Measurements from ENCODE around the gene KCNQ1.

DNA sequence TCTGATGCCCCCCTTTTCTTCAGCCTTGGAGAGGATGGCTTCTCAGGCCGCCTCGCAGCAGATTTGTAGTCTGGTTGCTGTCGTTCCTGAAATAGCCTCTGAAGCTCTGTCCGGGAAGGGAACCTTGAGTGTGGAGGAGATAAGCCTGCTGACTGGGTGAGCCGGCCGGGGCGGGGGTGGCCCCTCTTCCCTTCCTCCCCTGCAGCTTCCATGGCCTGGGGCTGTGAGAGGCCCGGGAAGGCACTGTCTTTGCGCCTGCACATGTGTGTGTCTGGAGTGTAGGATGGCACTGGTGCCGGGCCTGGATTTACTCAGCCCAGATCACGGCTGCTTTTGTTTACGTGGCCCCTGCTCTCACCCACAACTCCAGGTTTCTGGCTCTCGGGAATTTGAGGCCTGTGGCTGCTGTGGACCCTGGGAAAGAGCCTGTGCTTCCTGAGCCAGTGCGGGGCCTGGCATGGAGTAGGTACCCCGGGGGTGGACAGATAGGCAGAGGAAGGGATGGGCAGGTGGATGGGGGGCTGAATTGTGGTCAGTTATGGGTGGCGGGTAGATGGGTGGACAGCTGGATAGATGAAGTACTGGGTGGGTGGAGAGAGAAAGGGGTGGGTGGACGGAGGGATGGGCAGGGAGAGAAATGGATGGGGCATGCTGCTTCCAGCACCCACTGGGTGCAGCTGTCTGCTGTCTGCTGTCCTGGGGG lies 16.6 kb downstream of the KCNQ1 start:
- TF ChIP-seq, protein P1, sequence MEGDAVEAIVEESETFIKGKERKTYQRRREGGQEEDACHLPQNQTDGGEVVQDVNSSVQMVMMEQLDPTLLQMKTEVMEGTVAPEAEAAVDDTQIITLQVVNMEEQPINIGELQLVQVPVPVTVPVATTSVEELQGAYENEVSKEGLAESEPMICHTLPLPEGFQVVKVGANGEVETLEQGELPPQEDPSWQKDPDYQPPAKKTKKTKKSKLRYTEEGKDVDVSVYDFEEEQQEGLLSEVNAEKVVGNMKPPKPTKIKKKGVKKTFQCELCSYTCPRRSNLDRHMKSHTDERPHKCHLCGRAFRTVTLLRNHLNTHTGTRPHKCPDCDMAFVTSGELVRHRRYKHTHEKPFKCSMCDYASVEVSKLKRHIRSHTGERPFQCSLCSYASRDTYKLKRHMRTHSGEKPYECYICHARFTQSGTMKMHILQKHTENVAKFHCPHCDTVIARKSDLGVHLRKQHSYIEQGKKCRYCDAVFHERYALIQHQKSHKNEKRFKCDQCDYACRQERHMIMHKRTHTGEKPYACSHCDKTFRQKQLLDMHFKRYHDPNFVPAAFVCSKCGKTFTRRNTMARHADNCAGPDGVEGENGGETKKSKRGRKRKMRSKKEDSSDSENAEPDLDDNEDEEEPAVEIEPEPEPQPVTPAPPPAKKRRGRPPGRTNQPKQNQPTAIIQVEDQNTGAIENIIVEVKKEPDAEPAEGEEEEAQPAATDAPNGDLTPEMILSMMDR (conservative IDR thresholded peaks at IDR 0.05; ENCODE audit: low read depth in 2 of 2) = no peak
- TF ChIP-seq ZNF331 (CRISPR knock-in tag; IDR thresholded peaks at IDR 0.05; ENCODE audit: low read depth) (no peak), EZH2phosphoT487 (IDR thresholded peaks at IDR 0.05; ENCODE audit: unreplicated experiment) (no peak), POLR2AphosphoS5 (IDR thresholded peaks at IDR 0.05; ENCODE audit: low read depth) (no peak), EZH2 (IDR thresholded peaks at IDR 0.05; ENCODE audit: low read depth, unreplicated experiment) (no peak), CREB1 (CRISPR knock-in tag; IDR thresholded peaks at IDR 0.05; ENCODE audit: low read depth) (no peak), NANOG (IDR thresholded peaks at IDR 0.05; ENCODE audit: borderline replicate concordance) (no peak), JUNB (IDR thresholded peaks at IDR 0.05; ENCODE audit: unreplicated experiment) (no peak), STAT1 (IDR thresholded peaks at IDR 0.05; ENCODE audit: unreplicated experiment) (no peak), ZNF114 (CRISPR knock-in tag; IDR thresholded peaks at IDR 0.05) (no peak)
- TF ChIP-seq, protein P2, sequence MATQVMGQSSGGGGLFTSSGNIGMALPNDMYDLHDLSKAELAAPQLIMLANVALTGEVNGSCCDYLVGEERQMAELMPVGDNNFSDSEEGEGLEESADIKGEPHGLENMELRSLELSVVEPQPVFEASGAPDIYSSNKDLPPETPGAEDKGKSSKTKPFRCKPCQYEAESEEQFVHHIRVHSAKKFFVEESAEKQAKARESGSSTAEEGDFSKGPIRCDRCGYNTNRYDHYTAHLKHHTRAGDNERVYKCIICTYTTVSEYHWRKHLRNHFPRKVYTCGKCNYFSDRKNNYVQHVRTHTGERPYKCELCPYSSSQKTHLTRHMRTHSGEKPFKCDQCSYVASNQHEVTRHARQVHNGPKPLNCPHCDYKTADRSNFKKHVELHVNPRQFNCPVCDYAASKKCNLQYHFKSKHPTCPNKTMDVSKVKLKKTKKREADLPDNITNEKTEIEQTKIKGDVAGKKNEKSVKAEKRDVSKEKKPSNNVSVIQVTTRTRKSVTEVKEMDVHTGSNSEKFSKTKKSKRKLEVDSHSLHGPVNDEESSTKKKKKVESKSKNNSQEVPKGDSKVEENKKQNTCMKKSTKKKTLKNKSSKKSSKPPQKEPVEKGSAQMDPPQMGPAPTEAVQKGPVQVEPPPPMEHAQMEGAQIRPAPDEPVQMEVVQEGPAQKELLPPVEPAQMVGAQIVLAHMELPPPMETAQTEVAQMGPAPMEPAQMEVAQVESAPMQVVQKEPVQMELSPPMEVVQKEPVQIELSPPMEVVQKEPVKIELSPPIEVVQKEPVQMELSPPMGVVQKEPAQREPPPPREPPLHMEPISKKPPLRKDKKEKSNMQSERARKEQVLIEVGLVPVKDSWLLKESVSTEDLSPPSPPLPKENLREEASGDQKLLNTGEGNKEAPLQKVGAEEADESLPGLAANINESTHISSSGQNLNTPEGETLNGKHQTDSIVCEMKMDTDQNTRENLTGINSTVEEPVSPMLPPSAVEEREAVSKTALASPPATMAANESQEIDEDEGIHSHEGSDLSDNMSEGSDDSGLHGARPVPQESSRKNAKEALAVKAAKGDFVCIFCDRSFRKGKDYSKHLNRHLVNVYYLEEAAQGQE (IDR thresholded peaks at IDR 0.05; ENCODE audit: unreplicated experiment) = no peak
- TF ChIP-seq, protein P3, sequence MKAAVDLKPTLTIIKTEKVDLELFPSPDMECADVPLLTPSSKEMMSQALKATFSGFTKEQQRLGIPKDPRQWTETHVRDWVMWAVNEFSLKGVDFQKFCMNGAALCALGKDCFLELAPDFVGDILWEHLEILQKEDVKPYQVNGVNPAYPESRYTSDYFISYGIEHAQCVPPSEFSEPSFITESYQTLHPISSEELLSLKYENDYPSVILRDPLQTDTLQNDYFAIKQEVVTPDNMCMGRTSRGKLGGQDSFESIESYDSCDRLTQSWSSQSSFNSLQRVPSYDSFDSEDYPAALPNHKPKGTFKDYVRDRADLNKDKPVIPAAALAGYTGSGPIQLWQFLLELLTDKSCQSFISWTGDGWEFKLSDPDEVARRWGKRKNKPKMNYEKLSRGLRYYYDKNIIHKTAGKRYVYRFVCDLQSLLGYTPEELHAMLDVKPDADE (IDR thresholded peaks at IDR 0.05) = no peak
- TF ChIP-seq, protein P4, sequence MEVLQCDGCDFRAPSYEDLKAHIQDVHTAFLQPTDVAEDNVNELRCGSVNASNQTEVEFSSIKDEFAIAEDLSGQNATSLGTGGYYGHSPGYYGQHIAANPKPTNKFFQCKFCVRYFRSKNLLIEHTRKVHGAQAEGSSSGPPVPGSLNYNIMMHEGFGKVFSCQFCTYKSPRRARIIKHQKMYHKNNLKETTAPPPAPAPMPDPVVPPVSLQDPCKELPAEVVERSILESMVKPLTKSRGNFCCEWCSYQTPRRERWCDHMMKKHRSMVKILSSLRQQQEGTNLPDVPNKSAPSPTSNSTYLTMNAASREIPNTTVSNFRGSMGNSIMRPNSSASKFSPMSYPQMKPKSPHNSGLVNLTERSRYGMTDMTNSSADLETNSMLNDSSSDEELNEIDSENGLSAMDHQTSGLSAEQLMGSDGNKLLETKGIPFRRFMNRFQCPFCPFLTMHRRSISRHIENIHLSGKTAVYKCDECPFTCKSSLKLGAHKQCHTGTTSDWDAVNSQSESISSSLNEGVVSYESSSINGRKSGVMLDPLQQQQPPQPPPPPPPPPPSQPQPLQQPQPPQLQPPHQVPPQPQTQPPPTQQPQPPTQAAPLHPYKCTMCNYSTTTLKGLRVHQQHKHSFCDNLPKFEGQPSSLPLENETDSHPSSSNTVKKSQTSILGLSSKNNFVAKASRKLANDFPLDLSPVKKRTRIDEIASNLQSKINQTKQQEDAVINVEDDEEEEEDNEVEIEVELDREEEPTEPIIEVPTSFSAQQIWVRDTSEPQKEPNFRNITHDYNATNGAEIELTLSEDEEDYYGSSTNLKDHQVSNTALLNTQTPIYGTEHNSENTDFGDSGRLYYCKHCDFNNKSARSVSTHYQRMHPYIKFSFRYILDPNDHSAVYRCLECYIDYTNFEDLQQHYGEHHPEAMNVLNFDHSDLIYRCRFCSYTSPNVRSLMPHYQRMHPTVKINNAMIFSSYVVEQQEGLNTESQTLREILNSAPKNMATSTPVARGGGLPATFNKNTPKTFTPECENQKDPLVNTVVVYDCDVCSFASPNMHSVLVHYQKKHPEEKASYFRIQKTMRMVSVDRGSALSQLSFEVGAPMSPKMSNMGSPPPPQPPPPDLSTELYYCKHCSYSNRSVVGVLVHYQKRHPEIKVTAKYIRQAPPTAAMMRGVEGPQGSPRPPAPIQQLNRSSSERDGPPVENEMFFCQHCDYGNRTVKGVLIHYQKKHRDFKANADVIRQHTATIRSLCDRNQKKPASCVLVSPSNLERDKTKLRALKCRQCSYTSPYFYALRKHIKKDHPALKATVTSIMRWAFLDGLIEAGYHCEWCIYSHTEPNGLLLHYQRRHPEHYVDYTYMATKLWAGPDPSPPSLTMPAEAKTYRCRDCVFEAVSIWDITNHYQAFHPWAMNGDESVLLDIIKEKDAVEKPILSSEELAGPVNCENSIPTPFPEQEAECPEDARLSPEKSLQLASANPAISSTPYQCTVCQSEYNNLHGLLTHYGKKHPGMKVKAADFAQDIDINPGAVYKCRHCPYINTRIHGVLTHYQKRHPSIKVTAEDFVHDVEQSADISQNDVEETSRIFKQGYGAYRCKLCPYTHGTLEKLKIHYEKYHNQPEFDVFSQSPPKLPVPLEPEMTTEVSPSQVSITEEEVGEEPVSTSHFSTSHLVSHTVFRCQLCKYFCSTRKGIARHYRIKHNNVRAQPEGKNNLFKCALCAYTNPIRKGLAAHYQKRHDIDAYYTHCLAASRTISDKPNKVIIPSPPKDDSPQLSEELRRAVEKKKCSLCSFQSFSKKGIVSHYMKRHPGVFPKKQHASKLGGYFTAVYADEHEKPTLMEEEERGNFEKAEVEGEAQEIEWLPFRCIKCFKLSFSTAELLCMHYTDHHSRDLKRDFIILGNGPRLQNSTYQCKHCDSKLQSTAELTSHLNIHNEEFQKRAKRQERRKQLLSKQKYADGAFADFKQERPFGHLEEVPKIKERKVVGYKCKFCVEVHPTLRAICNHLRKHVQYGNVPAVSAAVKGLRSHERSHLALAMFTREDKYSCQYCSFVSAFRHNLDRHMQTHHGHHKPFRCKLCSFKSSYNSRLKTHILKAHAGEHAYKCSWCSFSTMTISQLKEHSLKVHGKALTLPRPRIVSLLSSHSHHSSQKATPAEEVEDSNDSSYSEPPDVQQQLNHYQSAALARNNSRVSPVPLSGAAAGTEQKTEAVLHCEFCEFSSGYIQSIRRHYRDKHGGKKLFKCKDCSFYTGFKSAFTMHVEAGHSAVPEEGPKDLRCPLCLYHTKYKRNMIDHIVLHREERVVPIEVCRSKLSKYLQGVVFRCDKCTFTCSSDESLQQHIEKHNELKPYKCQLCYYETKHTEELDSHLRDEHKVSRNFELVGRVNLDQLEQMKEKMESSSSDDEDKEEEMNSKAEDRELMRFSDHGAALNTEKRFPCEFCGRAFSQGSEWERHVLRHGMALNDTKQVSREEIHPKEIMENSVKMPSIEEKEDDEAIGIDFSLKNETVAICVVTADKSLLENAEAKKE (CRISPR knock-in tag; IDR thresholded peaks at IDR 0.05) = no peak

Data from GM23338 (cell line).